Non-pigmented ciliary epithelial cell (primary cell): ENCODE measurements around the gene ERGIC3.

Source experiments
- DNase-seq: peaks from one replicate; pipeline ENCODE4 v3.0.0-alpha.2; 2010; ENCODE audit warnings: low read depth

Gene ERGIC3

DNA sequence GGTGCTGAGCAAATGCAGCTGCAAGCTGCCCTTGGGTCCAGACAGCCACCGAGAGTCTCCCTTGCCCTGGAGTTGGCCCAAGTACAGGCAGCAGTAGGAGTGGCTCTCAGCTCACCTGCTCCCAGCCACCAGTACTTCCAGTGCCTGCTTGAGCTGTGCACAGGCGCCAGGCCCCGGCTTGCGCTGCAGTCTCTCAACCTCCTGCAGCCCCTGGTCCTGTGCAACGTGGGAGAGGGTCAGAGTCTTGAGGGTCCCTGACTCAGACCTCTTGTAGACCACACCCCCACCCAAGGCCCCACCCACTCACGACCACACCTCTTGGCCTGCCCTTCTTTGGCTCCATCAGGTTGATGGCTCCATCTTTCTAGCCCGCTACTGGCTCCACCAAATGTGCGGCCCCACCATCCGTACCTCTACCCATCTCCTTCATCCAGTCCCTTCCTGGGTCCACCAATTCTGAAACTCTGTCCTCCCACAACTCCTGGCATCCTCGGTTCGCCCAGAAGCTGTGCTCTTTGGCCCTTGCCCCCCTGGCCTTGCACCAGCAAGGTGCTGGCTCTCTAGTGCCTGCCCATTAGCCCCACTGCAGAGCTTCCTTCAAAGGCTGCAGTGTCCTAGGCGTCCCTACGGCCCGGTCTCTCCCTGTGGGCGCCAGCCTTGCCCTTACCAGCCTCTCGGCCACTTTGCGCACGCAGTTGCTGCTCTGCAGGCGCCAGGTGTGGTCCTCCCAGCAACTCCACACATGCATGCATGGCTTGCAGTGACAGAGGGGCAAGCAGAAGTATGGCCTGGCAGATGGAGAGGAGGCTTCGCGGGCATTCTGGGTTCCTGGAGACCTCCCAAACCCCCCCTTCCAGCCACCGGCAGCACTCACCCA is 57.3 kb downstream of the ERGIC3 start:
- no peak for DNase-seq

DNA sequence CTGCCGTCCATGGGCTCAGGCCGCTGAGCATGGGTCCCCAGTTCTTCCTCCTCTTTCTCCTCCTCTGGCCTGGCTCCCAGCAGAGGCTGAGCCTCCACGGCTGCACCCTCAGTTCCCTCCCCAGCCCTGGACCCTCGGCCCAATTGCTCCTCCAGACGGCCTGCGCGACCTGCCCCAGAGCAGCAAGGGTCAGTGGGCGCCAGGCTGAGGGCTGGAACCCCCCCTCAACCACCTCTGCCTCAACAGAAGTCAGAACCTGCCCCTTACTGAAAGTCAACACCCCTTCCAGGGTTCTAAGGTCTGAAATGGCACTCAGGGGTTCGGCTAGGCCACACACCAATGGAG is 57.9 kb downstream of the ERGIC3 start:
- DNase-seq: no peak

DNA sequence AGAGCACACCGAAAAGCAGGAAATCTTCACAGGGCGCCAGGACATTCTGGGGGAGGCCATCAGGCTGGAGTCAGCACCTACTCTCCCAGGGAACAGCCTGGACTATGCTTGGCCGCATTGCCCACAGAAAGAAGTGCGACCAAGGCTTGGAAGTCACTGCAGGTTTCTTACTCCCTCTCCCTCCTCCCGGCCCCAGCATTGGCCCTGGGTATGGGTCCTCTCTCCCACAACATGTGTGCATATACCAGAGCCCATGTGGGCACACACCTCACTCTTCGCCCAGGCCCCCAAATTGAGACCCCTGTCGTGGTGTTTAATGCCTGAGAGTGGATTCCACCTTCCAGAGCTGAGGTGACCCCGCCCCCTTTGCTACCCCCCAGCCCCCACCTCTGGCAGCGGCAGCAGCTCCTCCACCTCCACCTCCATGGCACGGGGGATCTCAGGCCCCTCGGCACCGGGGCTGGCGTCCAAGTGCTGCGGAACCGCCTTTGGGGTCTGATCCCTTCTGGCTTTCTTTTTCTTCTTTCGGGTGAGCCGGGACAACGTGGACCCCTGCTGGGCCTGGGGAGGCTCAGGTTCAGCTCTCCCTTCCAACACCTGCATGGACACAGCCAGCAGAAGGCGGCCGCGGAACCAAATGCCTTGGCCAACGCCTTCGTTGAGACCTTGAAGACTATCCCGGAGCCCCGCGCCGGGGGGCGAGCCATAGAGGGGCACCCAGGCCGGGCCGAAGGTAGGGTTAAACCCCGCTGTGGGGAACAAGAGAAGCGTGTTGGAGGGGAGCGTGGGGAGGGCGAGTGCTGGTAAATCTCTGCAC is 58.5 kb downstream of the ERGIC3 start:
- no peak for DNase-seq

DNA sequence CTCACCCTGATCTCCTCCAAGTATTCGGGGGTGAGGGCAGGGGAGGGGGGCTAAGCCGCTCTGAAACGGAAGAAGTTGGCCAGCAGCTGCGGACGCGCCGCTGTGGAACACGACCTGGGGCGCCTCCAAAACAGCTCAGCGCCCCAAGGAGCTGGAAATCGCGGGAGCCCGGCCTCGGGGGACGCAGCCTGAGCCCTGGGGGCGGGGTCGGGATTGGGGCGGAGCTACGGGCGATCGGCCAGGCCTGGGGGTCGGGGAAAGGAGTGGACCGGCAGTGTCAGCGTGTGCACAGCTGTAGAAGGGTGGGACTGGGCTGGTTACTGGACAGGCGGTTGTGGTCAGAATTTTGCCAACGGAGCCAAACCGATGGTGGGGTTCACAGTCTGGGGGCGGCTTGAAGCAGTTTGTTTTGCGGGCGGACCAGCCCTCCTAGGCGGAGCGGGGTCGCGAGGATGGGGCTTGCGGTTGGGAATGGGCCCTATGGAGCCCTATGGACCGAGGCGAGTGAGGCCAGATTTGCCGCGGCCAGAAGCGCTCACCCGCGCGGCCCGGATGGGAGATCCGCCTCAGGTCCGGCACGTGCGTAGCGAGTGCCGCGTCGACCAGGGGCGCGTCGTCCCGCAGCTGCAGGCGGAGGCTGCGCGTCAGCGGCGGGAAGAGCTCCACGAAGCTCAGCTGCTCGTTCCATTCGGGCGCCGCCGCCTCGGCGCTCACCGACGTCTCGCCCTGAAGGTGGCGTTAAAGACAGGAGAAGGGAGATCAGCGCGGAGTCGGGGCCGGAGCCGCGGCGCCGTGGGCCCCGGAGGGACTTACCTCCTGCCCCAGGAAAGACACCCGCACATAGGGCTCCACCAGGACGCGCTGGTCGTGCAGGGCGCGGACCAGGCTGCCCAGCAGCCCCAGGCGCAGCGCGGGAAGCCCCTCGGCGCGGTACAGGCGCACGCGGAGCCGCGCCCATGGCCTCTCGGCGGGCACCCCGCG is 59.4 kb downstream of the ERGIC3 start:
- no peak for DNase-seq

DNA sequence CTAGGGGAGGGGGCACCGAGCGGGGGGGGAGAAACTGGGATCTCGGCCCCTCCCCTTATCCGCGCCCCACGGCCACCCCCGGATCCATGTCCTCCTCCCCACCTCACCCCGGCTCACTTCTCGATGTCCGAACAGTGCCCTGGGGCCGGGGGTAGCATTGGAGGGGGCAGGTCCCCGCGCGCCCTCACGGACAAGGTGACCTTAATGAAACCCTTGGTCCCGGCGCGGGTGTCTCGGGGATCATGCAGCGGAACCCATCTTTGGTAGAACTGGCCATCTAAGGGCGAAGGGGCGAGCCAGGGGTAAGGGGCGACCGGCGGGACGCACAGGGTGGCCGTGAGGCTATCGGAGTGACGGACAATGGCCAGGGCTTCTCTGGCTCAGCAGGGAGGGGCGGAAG is 60.1 kb downstream of the ERGIC3 start:
- no peak for DNase-seq

DNA sequence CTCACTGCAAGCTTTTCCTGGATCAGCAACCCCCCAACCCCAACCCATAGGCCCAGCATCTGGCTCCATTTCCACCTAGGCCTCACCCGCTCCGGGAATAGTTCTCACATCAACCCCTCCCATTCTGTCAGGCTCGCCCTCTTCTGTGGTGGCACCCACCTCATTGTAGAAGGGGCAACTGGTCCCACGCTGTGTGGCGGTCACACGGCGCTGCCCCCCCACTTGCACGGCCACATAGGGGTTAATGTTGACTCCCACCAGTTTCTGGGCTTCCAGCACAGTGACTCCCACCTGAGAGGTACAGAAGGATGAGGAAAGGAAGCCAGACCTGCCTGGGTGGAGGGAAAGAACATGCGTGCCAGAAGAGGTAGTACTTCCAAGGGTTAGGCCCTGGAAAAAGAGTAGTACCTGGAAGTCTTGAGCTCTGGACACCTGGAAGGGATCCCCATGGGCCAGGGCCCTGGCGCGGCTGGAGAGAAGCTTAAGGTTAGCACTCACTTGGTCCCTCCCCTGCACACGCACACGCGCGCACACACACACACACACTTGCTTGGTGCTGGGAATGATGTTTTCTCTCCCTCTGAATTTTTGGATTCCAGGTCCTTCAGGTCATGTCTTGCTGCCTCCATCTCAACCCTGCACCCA is 61.1 kb downstream of the ERGIC3 start:
- no peak for DNase-seq

DNA sequence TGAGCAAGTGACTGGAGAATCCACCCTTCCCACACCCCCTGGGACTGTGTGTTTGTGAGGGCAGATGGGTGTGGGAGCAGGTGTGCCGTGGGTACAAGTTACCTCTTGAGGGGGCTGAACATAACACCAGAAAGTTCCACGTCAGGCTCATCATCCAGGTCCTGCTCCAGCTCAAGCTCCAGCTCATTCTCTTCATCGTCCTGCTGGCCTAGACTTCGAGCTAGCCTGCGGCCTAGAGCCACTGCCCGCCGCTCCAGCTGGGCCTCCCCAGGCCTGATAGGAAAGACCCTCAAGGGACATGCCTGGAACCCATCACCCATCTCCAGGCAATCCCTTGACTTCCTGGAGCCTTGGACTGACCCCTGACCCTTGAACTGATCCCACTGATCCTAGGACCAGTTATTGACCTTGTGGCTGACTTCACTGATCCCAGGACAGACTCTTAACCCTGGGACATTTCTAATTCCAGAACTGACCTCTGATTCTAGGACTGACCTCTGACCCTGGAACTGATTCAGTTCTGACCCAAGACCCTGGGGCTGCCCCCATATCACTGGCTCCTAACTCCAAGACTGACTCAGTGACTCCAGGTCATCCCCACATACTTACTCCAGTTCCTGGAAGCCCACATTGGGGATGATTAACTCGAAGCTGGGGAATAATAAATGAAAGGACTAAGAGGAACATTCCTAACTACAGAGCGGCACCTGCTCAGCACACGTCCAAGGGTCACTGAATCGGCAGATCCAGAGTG is 62.0 kb downstream of the ERGIC3 start:
- no peak for DNase-seq

DNA sequence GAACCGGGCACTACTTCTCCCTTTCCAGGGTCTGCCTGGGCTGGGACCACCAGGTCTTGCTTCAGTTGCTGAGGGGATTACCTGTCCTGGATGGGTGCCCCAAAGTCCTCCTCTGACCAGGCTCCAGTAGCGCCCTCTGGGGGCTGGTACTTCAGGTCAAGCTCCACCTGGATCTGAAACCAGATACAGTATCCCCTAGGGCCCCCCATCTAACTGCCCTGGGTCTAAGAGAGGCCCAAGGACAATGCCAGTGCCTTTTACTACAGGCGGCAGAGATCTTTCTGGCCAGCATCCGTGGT is 62.5 kb downstream of the ERGIC3 start:
- no peak for DNase-seq

DNA sequence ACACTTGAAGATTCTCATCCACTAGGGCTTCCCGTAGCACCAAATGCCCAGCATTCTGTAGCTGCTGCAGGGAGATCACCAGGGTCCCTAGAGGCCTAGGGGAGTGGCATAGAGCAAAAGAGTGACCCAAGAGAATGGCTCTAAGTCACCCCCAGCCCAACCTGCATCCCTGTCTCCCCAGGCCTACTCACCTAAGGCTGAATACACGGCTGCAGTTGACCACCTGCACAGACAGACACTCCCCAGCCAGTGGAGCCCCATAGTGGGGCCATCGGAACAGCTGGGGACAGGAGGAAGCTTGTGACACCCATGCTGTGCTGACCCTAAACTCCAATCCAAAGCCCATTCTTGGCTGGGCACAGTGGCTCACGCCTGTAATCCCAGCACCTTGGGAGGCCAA is 64.2 kb downstream of the ERGIC3 start:
- no peak for DNase-seq
